Immature natural killer cell (primary cell): Measurements from ENCODE around the gene BAG2. TPM values are rescaled to one million over a fixed set of nuclear protein-coding genes. Genes with fewer than 3 reads are reported as not detected.

ENCODE experiments used
- DNase-seq, 3 donors: peaks; one replicate each; pipeline ENCODE4 v3.0.0; 2022; ENCODE audit warnings: mixed read lengths in 1 of 3
- H3K27ac Mint-ChIP-seq, 6 donors: one replicate each; pipeline ENCODE4 v1.8.0; 2020; ENCODE audit warnings: mixed read lengths in 6 of 6, mild to moderate bottlenecking in 5 of 6, inconsistent platforms in 4 of 6, moderate library complexity in 3 of 6
- H3K27me3 Mint-ChIP-seq, 3 donors: one replicate each; pipeline ENCODE4 v1.8.0; 2020 to 2021; ENCODE audit warnings: low read depth in 3 of 3, mild to moderate bottlenecking in 3 of 3, mixed read lengths in 3 of 3, moderate library complexity in 3 of 3, inconsistent platforms in 1 of 3
- H3K36me3 Mint-ChIP-seq, 3 donors: one replicate each; pipeline ENCODE4 v1.8.0; 2020; ENCODE audit warnings: mixed read lengths in 3 of 3, inconsistent platforms in 2 of 3, mild to moderate bottlenecking in 2 of 3
- H3K4me1 Mint-ChIP-seq, 2 donors: one replicate each; pipeline ENCODE4 v1.8.0; 2020; ENCODE audit warnings: inconsistent platforms in 2 of 2, mild to moderate bottlenecking in 2 of 2, mixed read lengths in 2 of 2, moderate library complexity in 1 of 2
- H3K4me3 Mint-ChIP-seq, 5 donors: one replicate each; pipeline ENCODE4 v1.8.0; 2020; ENCODE audit warnings: mild to moderate bottlenecking in 5 of 5, mixed read lengths in 5 of 5, inconsistent platforms in 3 of 5, moderate library complexity in 3 of 5
- H3K9me3 Mint-ChIP-seq, 6 donors: one replicate each; pipeline ENCODE4 v1.8.0; 2020; ENCODE audit warnings: mild to moderate bottlenecking in 6 of 6, mixed read lengths in 6 of 6, inconsistent platforms in 4 of 6, moderate library complexity in 3 of 6
- polyA plus RNA-seq, 3 donors: library from polyadenylated mRNA; unstranded; fragments of 300-500 nt; fragmentation: Illumina TruSeq; gene quantifications; one replicate each; pipeline ENCODE4 v1.2.3, GENCODE V29; 2021

Gene BAG2
- polyA plus RNA-seq, 3 donors from 2014 or later, result 1.2 to 1.8 (median 1.7) TPM

GRCh38 chr6:57217270-57217669 is 45.1 kb downstream of the BAG2 start:
- Mint-ChIP-seq H3K9me3 (peaks cover 0 to 1% (median 0%) of the 10 kb centered on the region in 6 donors), H3K36me3 (no peaks in the 10 kb centered on the region), H3K4me3 (no peak overlapping the region), H3K27ac (no peak overlapping the region), H3K4me1 (peaks cover 8 to 9% of the 10 kb centered on the region in 2 donors), H3K27me3 (peaks cover 6 to 14% (median 6%) of the 10 kb centered on the region in 3 donors)
- DNase-seq, result no peak

DNA sequence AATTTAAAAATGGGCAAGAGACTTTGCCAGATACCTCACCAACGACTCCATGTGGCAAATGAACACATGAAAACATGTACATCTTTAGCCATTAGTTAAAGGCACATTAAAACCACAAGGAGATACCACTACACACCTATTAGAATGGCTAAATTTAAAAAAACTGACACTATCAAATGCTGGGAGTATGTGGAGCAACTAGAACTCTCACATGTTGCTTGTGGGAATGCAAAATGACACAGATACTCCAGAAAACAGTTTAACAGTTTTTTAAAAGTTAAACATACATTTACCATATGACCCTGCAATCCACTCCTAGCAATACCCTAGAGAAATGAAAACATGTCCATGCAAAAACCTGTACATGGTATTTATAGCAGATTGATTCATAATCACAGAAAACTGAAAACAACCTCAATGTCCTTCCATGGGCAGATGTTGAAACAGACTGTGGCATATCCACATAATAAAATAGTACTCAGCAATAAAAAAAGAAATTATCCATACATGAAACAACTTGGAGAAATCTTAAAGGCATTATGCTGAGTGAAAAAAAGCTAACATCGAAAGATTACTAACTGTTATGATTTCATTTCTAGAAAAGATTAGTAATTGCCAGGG is 48.1 kb downstream of the BAG2 start:
- H3K9me3 Mint-ChIP-seq, result peaks cover 0 to 1% (median 0%) of the 10 kb centered on the region in 6 donors
- H3K27ac Mint-ChIP-seq, result no peak overlapping the region
- peak overlapping the region; percentile 19 to 67 (median 50) for H3K4me3 Mint-ChIP-seq
- no peak for DNase-seq
- H3K4me1 Mint-ChIP-seq, result peaks cover 12 to 17% of the 10 kb centered on the region in 2 donors
- H3K27me3 Mint-ChIP-seq, result peaks cover 9 to 26% (median 13%) of the 10 kb centered on the region in 3 donors
- no peaks in the 10 kb centered on the region for H3K36me3 Mint-ChIP-seq

DNA sequence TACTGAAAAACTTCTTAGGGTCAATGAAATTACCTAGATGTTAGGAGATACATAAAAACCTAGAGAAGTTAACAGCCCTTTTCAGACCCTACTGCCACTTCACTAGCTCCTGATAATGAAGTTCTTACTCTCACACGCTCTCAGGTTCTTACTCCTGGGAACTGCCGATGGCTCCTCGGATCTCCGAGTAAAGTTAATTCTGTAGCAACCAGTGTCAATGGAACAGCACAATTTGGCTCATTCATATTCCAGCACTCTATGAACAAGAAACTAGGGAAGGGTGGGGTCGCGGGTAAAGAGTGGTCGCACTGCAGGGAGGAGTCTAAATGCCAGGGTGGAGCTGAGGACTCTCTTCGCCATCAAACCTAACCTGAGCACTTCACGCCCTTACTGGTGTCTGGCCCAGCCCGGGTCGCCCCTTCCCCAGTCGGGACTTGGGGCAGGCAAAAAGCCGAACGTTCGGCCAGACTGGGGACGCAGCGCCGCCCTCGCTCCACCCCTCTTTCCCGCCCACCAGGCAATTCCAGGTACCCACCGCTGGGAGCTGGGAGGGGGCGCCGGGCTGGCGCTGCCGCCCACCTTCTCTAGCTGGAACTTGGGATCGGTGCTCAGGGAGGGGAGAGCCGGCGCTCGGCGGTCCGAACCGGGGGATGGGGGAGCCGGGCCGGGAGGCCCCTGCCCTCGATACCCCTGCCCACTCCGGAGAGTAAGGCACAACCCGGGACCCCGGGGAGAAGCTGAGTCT is 49.2 kb downstream of the BAG2 start:
- H3K4me3 Mint-ChIP-seq, result peak overlapping the region; percentile 87 to 95 (median 90)
- peak; percentile 44 to 48 (median 47) for DNase-seq
- H3K27ac Mint-ChIP-seq, result peak overlapping the region in 5 of 6 donors; percentile 34 to 85 (median 63)
- H3K27me3 Mint-ChIP-seq, result peaks cover 11 to 31% (median 13%) of the 10 kb centered on the region in 3 donors
- peaks cover 12 to 17% of the 10 kb centered on the region in 2 donors for H3K4me1 Mint-ChIP-seq
- no peaks in the 10 kb centered on the region for H3K36me3 Mint-ChIP-seq
- peaks cover 0 to 1% (median 0%) of the 10 kb centered on the region in 6 donors for H3K9me3 Mint-ChIP-seq

GRCh38 chr6:57221936-57222742 is 50.0 kb downstream of the BAG2 start, which contains the start of gene RAB23:
Gene RAB23 (minus strand): TSS chr6:57222307. CDS start chr6:57210380, 11,927 bp downstream.
- Mint-ChIP-seq H3K27me3 (peaks cover 11 to 31% (median 13%) of the 10 kb centered on the region in 3 donors), H3K9me3 (no peaks in the 10 kb centered on the region), H3K36me3 (no peaks in the 10 kb centered on the region), H3K4me1 (peaks cover 12 to 17% of the 10 kb centered on the region in 2 donors), H3K4me3 (peak within 1 kb of the TSS; percentile 96 to 100 (median 97)), H3K27ac (peak within 1 kb of the TSS; percentile 77 to 94 (median 89))
- peak; percentile 86 to 89 (median 88) for DNase-seq

DNA sequence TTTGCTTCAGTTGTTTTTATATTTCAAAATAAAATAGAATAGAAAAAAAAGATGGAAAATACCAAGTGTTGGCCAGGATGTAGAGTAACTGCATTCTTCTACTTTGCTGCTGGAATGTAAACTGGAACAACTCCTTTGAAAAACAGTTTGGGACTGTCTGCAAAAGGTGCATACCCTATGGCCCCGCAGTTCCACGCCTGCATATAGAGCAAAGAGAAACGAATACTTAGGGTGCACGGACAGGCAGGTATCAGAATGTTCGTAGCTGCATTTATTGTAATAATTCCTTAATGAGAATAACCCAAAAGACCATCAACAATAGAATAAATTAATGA is 50.6 kb downstream of the BAG2 start:
- peaks cover 11 to 30% (median 13%) of the 10 kb centered on the region in 3 donors for H3K27me3 Mint-ChIP-seq
- DNase-seq, result peak in 2 of 3 donors; percentile 10 to 12
- H3K4me1 Mint-ChIP-seq, result peaks cover 12 to 17% of the 10 kb centered on the region in 2 donors
- no peak overlapping the region for H3K27ac Mint-ChIP-seq
- no peaks in the 10 kb centered on the region for H3K36me3 Mint-ChIP-seq
- no peaks in the 10 kb centered on the region for H3K9me3 Mint-ChIP-seq
- peak overlapping the region; percentile 96 to 100 (median 97) for H3K4me3 Mint-ChIP-seq

- H3K27me3 Mint-ChIP-seq, result peaks cover 13 to 30% (median 19%) of the 10 kb centered on the region in 3 donors
- no peak for DNase-seq
- no peaks in the 10 kb centered on the region for H3K36me3 Mint-ChIP-seq
- H3K27ac Mint-ChIP-seq, result no peak overlapping the region
- peaks cover 0 to 1% (median 0%) of the 10 kb centered on the region in 6 donors for H3K9me3 Mint-ChIP-seq
- H3K4me3 Mint-ChIP-seq, result no peak overlapping the region
- peaks cover 12 to 17% of the 10 kb centered on the region in 2 donors for H3K4me1 Mint-ChIP-seq
Observed at GRCh38 chr6:57224769-57225515, 52.8 kb downstream of the BAG2 start.

GRCh38 chr6:57226221-57226620 is 54.1 kb downstream of the BAG2 start:
- peaks cover 0 to 1% (median 0%) of the 10 kb centered on the region in 6 donors for H3K9me3 Mint-ChIP-seq
- H3K27me3 Mint-ChIP-seq, result peaks cover 12 to 27% (median 17%) of the 10 kb centered on the region in 3 donors
- DNase-seq, result no peak
- H3K36me3 Mint-ChIP-seq, result no peaks in the 10 kb centered on the region
- peaks cover 10 to 14% of the 10 kb centered on the region in 2 donors for H3K4me1 Mint-ChIP-seq
- H3K27ac Mint-ChIP-seq, result no peak overlapping the region
- no peak overlapping the region for H3K4me3 Mint-ChIP-seq

Other genes starting within 250 kb of the BAG2 start
- gene BEND6, start 217.2 kb upstream of the BAG2 start, polyA plus RNA-seq, result under 1 TPM in 2 of 3 donors, not detected in 1; 0.29 to 0.73 TPM
- gene KIAA1586, start 125.6 kb upstream of the BAG2 start, polyA plus RNA-seq, result 1 to 10 TPM; 2.6 to 7.9 (median 6.1) TPM
- gene ZNF451, start 82.1 kb upstream of the BAG2 start, polyA plus RNA-seq, result 10 to 100 TPM; 10.2 to 26.0 (median 11.8) TPM
- 1 to 10 TPM in 1 of 3 donors, under 1 TPM in 1, not detected in 1; 0.94 to 1.1 TPM for gene RAB23, start 50.0 kb downstream of the BAG2 start, polyA plus RNA-seq
- 10 to 100 TPM in 1 of 3 donors, 1 to 10 TPM in 2; 2.6 to 15.2 (median 7.7) TPM for gene PRIM2, start 145.3 kb downstream of the BAG2 start, polyA plus RNA-seq